ENCODE results near the gene CXCR4. TPM values are rescaled to one million over a fixed set of nuclear protein-coding genes. Genes with fewer than 3 reads are reported as not detected.

Gene CXCR4
- total and polyA plus RNA-seq, 10 of the 15 experiments (the other 5 are each of a cell fraction or from before 2014, with no cell fraction given): 31.1 to 749 (median 52.7) TPM

- no peak for TF ChIP-seq PRDM15 (CRISPR knock-in tag; IDR thresholded peaks at IDR 0.05)
- no peak for TF ChIP-seq CBX5 (IDR thresholded peaks at IDR 0.05; ENCODE audit: low read depth)
- peak in 1 of 2 experiments; percentile 53; a peak in 2 of 4 replicates for TF ChIP-seq BHLHE40 (IDR thresholded peaks at IDR 0.05; ENCODE audit: borderline replicate concordance in 1 of 2, low read depth in 2 of 2, low read length in 1 of 2)
- no peak for TF ChIP-seq PAX8 (IDR thresholded peaks at IDR 0.05)
- TF ChIP-seq MYC (IDR thresholded peaks at IDR 0.05; ENCODE audit: insufficient read depth, insufficient read length, insufficient replicate concordance, low read length, severe bottlenecking): no peak
- no peak for TF ChIP-seq RBBP5 (conservative IDR thresholded peaks at IDR 0.05)
- TF ChIP-seq ATF7 (IDR thresholded peaks at IDR 0.05; ENCODE audit: low read depth): peak; percentile 73; the same call in 1 of the 2 replicates
- no peak for TF ChIP-seq E4F1 (IDR thresholded peaks at IDR 0.05; ENCODE audit: borderline replicate concordance, partially characterized antibody)
- TF ChIP-seq SMAD1 (IDR thresholded peaks at IDR 0.05; ENCODE audit: low read depth, partially characterized antibody): peak; percentile 96
- TF ChIP-seq USF2 (IDR thresholded peaks at IDR 0.05; ENCODE audit: borderline replicate concordance, low read depth, low read length): no peak
- no peak; the same call in 1 of the 2 replicates for TF ChIP-seq GATAD2B (conservative IDR thresholded peaks at IDR 0.05; ENCODE audit: low read depth)
- TF ChIP-seq STAT1 (conservative IDR thresholded peaks at IDR 0.05): no peak
- no peak for TF ChIP-seq POLR2AphosphoS5 (IDR thresholded peaks at IDR 0.05; ENCODE audit: low read length)
- TF ChIP-seq MAX (IDR thresholded peaks at IDR 0.05; ENCODE audit: low read depth, low read length): no peak; the same call in 1 of the 2 replicates
- no peak for TF ChIP-seq KAT2A (conservative IDR thresholded peaks at IDR 0.05; ENCODE audit: control insufficient read depth, low read depth, low read length)
- TF ChIP-seq ZBED1 (IDR thresholded peaks at IDR 0.05; ENCODE audit: borderline replicate concordance): no peak
- no peak for TF ChIP-seq ATF2 (IDR thresholded peaks at IDR 0.05; ENCODE audit: low read length)
- TF ChIP-seq ZSCAN29 (IDR thresholded peaks at IDR 0.05): peak; percentile 73
- TF ChIP-seq NFXL1 (IDR thresholded peaks at IDR 0.05; ENCODE audit: borderline replicate concordance): no peak
- TF ChIP-seq LARP7 (IDR thresholded peaks at IDR 0.05): no peak
These were observed 18.3 kb upstream of the CXCR4 start (continued) for GRCh38 chr2:136135921-136136906.

Data from GM12878 (cell line).